Mesothelial cell of epicardium (in vitro differentiated cells): ENCODE data around the gene TSPAN15. TPM values are rescaled to one million over a fixed set of nuclear protein-coding genes. Genes with fewer than 3 reads are reported as not detected.

Source experiments
- DNase-seq, 2 experiments: peaks; one replicate each; pipeline ENCODE4 v3.0.0; 2021; ENCODE audit warnings: low spot score in 2 of 2; ENCODE audit not compliant: unreplicated experiment in 2 of 2
- H3K27ac Mint-ChIP-seq: 2 replicates; pipeline ENCODE4 v1.8.0; 2021; ENCODE audit warnings: mixed read lengths
- H3K27me3 Mint-ChIP-seq: 2 replicates; pipeline ENCODE4 v1.8.0; 2021; ENCODE audit warnings: low read depth, mixed read lengths
- H3K36me3 Mint-ChIP-seq: 2 replicates; pipeline ENCODE4 v1.8.0; 2021; ENCODE audit warnings: mixed read lengths
- H3K4me1 Mint-ChIP-seq: 2 replicates; pipeline ENCODE4 v1.8.0; 2021; ENCODE audit warnings: mixed read lengths
- H3K4me3 Mint-ChIP-seq: 2 replicates; pipeline ENCODE4 v1.8.0; 2021; ENCODE audit warnings: mild to moderate bottlenecking, moderate library complexity, mixed read lengths
- H3K9me3 Mint-ChIP-seq: 2 replicates; pipeline ENCODE4 v1.8.0; 2021; ENCODE audit warnings: mixed read lengths
- total RNA-seq: library from RNA; stranded (reverse); gene quantifications from 3 replicates; pipeline ENCODE4 v1.2.1, GENCODE V29; 2021
- TF ChIP-seq, protein P1 (sequence below): fragments of 200-600 bp; sonication (generic); IDR thresholded peaks from one replicate; pipeline ENCODE4 v1.5.0; 2021; ENCODE audit warnings: antibody characterized with exemption; ENCODE audit not compliant: unreplicated experiment

The TSPAN15 gene
- total RNA-seq, 1 donor from 2014 or later, result 17.7 TPM

DNA sequence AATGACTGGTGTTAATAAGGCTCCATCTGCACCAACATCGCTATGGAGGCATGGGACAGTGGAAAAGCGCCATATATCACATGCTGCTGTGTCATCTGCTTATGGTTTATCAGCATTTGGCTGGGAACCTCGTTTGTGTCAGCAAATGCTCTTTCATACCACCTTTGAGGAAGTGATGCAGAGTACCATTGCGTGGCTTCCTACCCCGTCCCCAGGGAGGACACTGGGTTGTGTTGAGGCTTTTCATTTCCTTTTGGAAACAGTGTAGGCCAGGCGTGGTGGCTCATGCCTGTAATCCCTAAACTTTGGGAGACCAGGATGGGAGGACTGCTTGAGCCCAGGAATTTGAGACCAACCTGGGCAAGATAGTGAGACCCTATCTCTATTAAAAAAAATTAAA lies 41.3 kb upstream of the TSPAN15 start:
- Mint-ChIP-seq H3K27me3 (no peaks in the 10 kb centered on the region), H3K4me3 (no peak overlapping the region), H3K27ac (no peak overlapping the region), H3K4me1 (peaks cover 24% of the 10 kb centered on the region), H3K36me3 (no peaks in the 10 kb centered on the region), H3K9me3 (no peaks in the 10 kb centered on the region)
- no peak for DNase-seq
- TF ChIP-seq, protein P1, sequence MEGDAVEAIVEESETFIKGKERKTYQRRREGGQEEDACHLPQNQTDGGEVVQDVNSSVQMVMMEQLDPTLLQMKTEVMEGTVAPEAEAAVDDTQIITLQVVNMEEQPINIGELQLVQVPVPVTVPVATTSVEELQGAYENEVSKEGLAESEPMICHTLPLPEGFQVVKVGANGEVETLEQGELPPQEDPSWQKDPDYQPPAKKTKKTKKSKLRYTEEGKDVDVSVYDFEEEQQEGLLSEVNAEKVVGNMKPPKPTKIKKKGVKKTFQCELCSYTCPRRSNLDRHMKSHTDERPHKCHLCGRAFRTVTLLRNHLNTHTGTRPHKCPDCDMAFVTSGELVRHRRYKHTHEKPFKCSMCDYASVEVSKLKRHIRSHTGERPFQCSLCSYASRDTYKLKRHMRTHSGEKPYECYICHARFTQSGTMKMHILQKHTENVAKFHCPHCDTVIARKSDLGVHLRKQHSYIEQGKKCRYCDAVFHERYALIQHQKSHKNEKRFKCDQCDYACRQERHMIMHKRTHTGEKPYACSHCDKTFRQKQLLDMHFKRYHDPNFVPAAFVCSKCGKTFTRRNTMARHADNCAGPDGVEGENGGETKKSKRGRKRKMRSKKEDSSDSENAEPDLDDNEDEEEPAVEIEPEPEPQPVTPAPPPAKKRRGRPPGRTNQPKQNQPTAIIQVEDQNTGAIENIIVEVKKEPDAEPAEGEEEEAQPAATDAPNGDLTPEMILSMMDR, result no peak

DNA sequence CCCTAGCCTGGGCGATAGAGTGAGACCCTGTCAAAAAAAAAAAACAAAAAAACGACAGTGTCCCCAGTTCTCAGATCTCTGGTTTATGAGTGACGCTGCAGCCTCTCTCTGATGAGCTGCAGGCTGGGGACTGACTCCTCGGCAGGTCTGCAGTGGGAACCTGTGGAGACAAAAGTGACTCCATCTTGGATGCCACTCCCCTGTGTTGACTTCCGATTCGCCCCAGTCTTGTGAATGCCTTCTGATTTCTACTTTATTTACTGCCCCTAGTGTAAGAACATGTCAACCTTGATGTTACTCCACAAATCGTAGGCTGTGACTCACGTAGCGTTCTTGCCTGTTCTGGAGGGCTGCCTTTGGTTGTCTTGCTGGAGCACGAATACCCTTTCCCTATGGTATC lies 40.8 kb upstream of the TSPAN15 start:
- Mint-ChIP-seq H3K4me3 (no peak overlapping the region), H3K27ac (peak overlapping the region; percentile 78), H3K4me1 (peaks cover 24% of the 10 kb centered on the region), H3K9me3 (no peaks in the 10 kb centered on the region), H3K27me3 (no peaks in the 10 kb centered on the region), H3K36me3 (no peaks in the 10 kb centered on the region)
- DNase-seq, result no peak
- TF ChIP-seq, protein P1, result no peak

DNA sequence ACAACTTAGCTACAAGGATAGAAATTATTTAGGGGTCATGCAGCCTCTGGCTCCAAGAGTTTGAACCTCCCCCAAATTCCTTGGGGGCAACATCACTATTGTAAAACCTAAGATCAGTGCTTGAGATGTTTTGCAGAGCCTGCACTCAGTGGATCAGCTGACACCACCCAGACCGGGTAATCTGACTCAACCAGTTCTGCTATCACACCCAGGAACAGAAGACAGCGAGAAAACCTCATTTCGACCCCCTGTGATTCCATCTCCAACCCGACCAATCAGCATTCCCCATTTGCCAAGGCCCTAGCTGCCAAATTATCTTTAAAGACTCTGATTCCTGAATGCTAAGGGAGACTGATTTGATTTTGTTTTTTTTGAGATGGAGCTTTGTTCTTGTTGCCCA lies 39.8 kb upstream of the TSPAN15 start:
- TF ChIP-seq, protein P1, result no peak
- Mint-ChIP-seq H3K36me3 (no peaks in the 10 kb centered on the region), H3K9me3 (no peaks in the 10 kb centered on the region), H3K4me3 (no peak overlapping the region), H3K27ac (peak overlapping the region; percentile 78), H3K4me1 (peaks cover 22% of the 10 kb centered on the region), H3K27me3 (no peaks in the 10 kb centered on the region)
- DNase-seq, result no peak

DNA sequence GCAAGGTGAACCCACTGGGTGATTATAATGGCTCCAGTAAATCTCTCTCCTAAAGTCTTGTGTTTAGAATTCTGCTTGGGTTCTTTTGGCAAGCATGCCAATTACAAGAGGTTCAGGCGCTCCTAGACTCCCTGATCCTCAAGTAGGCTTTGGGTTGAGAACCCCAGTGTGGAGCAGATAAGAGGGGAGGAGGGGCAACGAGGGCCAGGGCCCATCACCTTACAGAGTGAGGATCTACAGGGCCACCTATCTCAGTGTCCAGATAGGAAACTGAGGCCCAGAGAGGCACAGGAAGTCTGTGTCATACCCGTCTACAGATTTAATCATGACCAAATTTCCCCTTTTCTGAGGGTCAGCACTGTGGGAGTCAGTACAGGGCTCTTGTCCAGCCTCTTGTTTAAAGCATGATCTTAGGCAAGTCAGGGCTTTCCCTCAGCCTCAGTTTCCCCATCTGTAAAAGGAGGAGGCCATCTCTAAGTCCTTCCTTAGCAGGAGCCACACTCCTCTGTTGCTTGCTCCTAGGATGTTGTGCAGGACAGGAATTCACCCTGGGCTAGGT lies 39.0 kb upstream of the TSPAN15 start:
- Mint-ChIP-seq H3K4me1 (peaks cover 19% of the 10 kb centered on the region), H3K27ac (no peak overlapping the region), H3K9me3 (no peaks in the 10 kb centered on the region), H3K36me3 (no peaks in the 10 kb centered on the region), H3K4me3 (no peak overlapping the region), H3K27me3 (no peaks in the 10 kb centered on the region)
- TF ChIP-seq, protein P1, result no peak
- no peak for DNase-seq

DNA sequence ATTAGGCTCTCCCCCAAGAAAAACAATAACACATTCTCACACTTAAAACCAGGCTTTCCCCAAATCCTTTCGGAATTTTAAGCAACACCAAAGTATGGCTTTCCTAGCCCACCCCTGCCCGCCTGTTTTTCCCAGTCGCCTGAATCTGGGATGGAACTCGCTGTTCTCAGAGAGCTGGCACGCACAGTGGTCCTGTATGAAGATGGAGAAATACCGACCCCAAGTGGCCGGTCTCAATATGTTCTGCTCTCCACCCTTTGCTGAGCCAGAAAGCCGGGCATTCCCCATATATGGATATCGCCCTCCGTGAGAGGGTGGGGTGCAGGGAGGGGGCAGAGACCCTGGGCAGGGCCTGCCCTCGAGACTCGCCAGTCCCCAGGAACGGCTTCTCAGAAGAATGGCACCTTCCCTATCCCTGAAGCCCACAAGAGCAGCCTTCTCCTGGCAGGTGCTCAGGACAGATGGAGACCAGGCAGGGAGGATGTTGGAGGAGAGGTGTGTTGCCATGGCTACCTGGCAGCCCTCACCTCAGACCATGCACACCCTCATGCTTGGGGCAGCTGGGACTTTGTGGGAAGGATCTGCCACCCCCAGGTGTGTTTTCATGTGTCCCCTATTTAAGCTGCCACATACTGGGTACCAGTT lies 37.9 kb upstream of the TSPAN15 start:
- Mint-ChIP-seq H3K4me3 (no peak overlapping the region), H3K4me1 (peaks cover 23% of the 10 kb centered on the region), H3K9me3 (no peaks in the 10 kb centered on the region), H3K27ac (no peak overlapping the region), H3K36me3 (no peaks in the 10 kb centered on the region), H3K27me3 (no peaks in the 10 kb centered on the region)
- peak in 1 of 2 experiments; percentile 66 for DNase-seq
- TF ChIP-seq, protein P1, result peak; percentile 29
